ENCODE measurements around the gene CAPN11.
"Not testable (repeated sequence)": the region's sequence is repeated elsewhere in the genome, so short reads cannot be mapped to it uniquely, and the experiment has no call there.

CAPN11 gene

GRCh38 chr6:44181784-44182183 lies 23.2 kb downstream of the CAPN11 start:
- not testable (repeated sequence) for H3K4me3 ChIP-seq (ENCODE audit: low read length); DNase-seq (ENCODE audit: low read depth, low spot score); H3K9me3 ChIP-seq (ENCODE audit: control insufficient read depth, insufficient read depth, low read length); H3K36me3 ChIP-seq (ENCODE audit: control insufficient read depth, insufficient read depth, low read length); H3K27ac ChIP-seq (ENCODE audit: low read length); H3K27me3 ChIP-seq (ENCODE audit: control insufficient read depth, insufficient read depth, low read length); H3K4me1 ChIP-seq (ENCODE audit: control insufficient read depth, insufficient read depth, low read length)

- Histone ChIP-seq H3K9me3 (ENCODE audit: control insufficient read depth, insufficient read depth, low read length) (no peaks in the 10 kb centered on the region), H3K27ac (ENCODE audit: low read length) (no peak overlapping the region), H3K4me1 (ENCODE audit: control insufficient read depth, insufficient read depth, low read length) (peaks cover 3% of the 10 kb centered on the region; the same call in 1 of the 2 replicates), H3K36me3 (ENCODE audit: control insufficient read depth, insufficient read depth, low read length) (no peaks in the 10 kb centered on the region; the same call in 1 of the 2 replicates), H3K4me3 (ENCODE audit: low read length) (no peak overlapping the region), H3K27me3 (ENCODE audit: control insufficient read depth, insufficient read depth, low read length) (no peaks in the 10 kb centered on the region)
- no CpG with 5 or more reads among the region's 4 CpGs for WGBS (ENCODE audit: insufficient coverage, insufficient read length)
- DNase-seq (ENCODE audit: low read depth, low spot score) = no peak
These were observed 24.3 kb downstream of the CAPN11 start for GRCh38 chr6:44182911-44183390.

DNA sequence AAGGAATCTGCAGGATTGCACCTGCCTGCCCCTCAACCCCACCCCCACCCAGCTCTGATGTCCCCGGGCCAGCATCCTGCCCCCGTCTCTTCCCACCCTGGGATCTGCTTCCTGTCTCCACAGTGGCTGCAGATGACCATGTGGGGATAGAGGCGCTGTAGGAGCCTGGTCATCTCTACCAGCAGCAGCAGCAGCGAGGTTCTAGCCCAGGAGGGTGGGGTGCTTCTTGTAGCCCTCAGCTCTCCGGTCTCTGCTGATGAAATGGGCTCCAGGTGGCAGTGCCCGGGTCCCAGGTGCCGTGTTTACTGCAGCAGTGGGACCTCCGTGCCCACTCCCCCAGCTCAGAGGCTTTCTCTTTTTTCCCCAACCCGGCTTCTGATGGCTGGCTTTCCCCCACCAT lies 25.2 kb downstream of the CAPN11 start:
- Histone ChIP-seq H3K27me3 (ENCODE audit: control insufficient read depth, insufficient read depth, low read length) (no peaks in the 10 kb centered on the region), H3K36me3 (ENCODE audit: control insufficient read depth, insufficient read depth, low read length) (no peaks in the 10 kb centered on the region; the same call in 1 of the 2 replicates), H3K4me1 (ENCODE audit: control insufficient read depth, insufficient read depth, low read length) (peaks cover 3% of the 10 kb centered on the region; the same call in 1 of the 2 replicates), H3K9me3 (ENCODE audit: control insufficient read depth, insufficient read depth, low read length) (no peaks in the 10 kb centered on the region), H3K4me3 (ENCODE audit: low read length) (no peak overlapping the region), H3K27ac (ENCODE audit: low read length) (no peak overlapping the region)
- DNase-seq (ENCODE audit: low read depth, low spot score) = no peak
- WGBS (ENCODE audit: insufficient coverage, insufficient read length) = no CpG with 5 or more reads among the region's 9 CpGs

GRCh38 chr6:44185356-44185755 lies 26.7 kb downstream of the CAPN11 start:
- WGBS (ENCODE audit: insufficient coverage, insufficient read length) = no CpG with 5 or more reads among the region's 7 CpGs
- H3K9me3 ChIP-seq (ENCODE audit: control insufficient read depth, insufficient read depth, low read length); H3K36me3 ChIP-seq (ENCODE audit: control insufficient read depth, insufficient read depth, low read length); H3K4me3 ChIP-seq (ENCODE audit: low read length); H3K27me3 ChIP-seq (ENCODE audit: control insufficient read depth, insufficient read depth, low read length); DNase-seq (ENCODE audit: low read depth, low spot score); H3K27ac ChIP-seq (ENCODE audit: low read length); H3K4me1 ChIP-seq (ENCODE audit: control insufficient read depth, insufficient read depth, low read length): not testable (repeated sequence)

DNA sequence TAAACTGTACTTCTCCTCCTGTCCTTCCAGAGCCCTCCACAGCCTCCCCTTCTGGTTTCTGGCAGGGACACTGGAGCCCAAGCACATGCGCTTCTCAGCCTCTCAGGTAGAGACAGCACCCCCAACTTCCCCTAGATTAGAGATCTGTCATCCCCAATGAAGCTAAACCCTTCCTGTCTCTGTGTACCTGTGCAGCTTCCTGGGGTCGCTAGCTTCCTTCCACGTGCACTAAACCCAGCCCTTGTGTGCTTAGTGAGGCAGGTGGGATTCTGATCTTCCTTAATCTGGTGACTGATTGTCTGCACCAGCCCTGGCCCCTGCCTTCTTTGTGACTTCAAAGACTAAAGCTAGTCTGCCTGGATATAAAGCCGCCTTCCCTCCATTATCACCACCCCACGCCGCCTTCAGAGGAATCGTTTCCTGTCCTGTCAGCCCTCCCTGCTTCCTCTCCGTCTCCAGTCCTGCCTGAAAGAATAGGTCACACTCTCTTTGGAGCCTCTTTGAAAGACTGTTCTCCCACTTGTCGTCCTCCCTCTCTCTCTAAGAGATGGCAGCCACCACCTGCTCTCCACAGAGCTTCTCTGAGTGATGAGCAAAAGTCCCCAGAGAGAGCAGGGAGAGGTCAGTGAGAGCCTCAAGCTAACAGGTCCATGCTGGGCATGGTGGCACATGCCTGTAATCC lies 27.5 kb downstream of the CAPN11 start:
- H3K4me1 ChIP-seq (ENCODE audit: control insufficient read depth, insufficient read depth, low read length) = peaks cover 3% of the 10 kb centered on the region; the same call in 1 of the 2 replicates

DNA sequence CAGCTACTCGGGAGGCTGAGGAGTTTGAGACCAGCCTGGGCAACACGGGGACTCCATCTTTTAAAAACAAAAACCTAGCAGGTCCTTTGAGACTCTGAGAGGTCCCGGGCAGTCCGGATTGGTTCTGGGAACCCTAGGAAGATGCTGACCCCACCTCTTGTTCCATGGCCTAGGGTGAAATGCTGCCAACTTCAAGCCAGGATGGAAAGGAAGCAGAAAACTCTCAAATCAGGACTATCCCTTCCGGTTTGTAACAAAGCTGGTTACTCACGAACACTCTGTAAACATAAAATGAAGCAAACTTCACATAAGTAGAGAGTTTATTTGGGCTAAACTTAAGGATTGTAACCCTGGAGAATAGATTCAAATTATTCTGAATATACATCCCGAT lies 28.0 kb downstream of the CAPN11 start:
- Histone ChIP-seq H3K4me1 (ENCODE audit: control insufficient read depth, insufficient read depth, low read length) (peaks cover 3% of the 10 kb centered on the region; the same call in 1 of the 2 replicates), H3K36me3 (ENCODE audit: control insufficient read depth, insufficient read depth, low read length) (no peaks in the 10 kb centered on the region), H3K27ac (ENCODE audit: low read length) (no peak overlapping the region), H3K9me3 (ENCODE audit: control insufficient read depth, insufficient read depth, low read length) (no peaks in the 10 kb centered on the region), H3K4me3 (ENCODE audit: low read length) (no peak overlapping the region), H3K27me3 (ENCODE audit: control insufficient read depth, insufficient read depth, low read length) (no peaks in the 10 kb centered on the region)
- no peak for DNase-seq (ENCODE audit: low read depth, low spot score)
- no CpG with 5 or more reads among the region's 7 CpGs for WGBS (ENCODE audit: insufficient coverage, insufficient read length)

More for the DNA sequence above, 27.5 kb downstream of the CAPN11 start:
- WGBS (ENCODE audit: insufficient coverage, insufficient read length) = no CpG with 5 or more reads among the region's 9 CpGs
- Histone ChIP-seq H3K27me3 (ENCODE audit: control insufficient read depth, insufficient read depth, low read length) (no peaks in the 10 kb centered on the region), H3K36me3 (ENCODE audit: control insufficient read depth, insufficient read depth, low read length) (no peaks in the 10 kb centered on the region), H3K27ac (ENCODE audit: low read length) (no peak overlapping the region), H3K4me3 (ENCODE audit: low read length) (no peak overlapping the region), H3K9me3 (ENCODE audit: control insufficient read depth, insufficient read depth, low read length) (no peaks in the 10 kb centered on the region)
- DNase-seq (ENCODE audit: low read depth, low spot score) = no peak

DNA sequence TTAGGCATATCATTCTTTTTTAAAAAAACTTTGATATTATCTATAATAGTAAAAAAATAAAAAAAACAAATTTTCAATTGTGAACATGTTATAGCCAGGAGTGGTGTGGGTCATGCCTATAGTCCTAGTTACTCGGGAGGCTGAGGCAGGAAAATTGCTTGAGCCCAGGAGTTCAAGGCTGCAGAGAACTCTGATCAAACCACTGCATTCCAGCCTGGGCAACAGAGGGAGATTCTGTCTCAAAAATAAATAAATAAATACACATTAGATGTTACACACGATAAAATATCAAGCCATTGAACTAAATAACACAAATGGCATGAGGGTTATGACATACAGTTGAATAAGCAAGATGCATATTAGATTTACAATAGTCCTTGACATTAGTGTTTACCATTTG lies 30.2 kb downstream of the CAPN11 start:
- no peaks in the 10 kb centered on the region for H3K9me3 ChIP-seq (ENCODE audit: control insufficient read depth, insufficient read depth, low read length)
- DNase-seq (ENCODE audit: low read depth, low spot score) = no peak
- H3K4me1 ChIP-seq (ENCODE audit: control insufficient read depth, insufficient read depth, low read length) = peaks cover 3% of the 10 kb centered on the region; the same call in 1 of the 2 replicates
- H3K27ac ChIP-seq (ENCODE audit: low read length) = no peak overlapping the region
- no peaks in the 10 kb centered on the region for H3K36me3 ChIP-seq (ENCODE audit: control insufficient read depth, insufficient read depth, low read length)
- no peak overlapping the region for H3K4me3 ChIP-seq (ENCODE audit: low read length)
- no CpG with 5 or more reads among the region's 2 CpGs for WGBS (ENCODE audit: insufficient coverage, insufficient read length)
- H3K27me3 ChIP-seq (ENCODE audit: control insufficient read depth, insufficient read depth, low read length) = no peaks in the 10 kb centered on the region

DNA sequence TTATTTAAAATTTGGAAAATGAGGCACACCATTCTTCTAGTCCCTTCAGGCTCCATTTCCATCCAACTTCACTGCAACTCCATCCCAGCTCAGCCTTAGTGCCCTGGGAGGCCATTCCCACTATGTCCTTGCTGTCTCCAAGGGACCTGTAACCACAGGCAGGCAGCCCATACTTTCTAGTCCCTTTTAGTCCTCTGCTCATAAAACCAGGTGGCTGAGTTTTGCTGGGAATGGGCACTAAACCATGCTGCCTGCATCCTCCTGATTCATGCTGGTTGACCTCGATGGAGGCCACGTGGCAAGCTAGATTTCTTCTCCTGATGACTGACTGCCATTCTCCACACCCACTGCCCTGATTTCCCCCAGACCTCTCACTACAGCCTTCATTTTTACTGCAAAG lies 30.6 kb downstream of the CAPN11 start:
- H3K4me1 ChIP-seq (ENCODE audit: control insufficient read depth, insufficient read depth, low read length) = 0 out of 2 replicates have a peak, but pooled peaks cover 2% of the 10 kb centered on the region
- H3K9me3 ChIP-seq (ENCODE audit: control insufficient read depth, insufficient read depth, low read length) = no peaks in the 10 kb centered on the region
- H3K4me3 ChIP-seq (ENCODE audit: low read length) = no peak overlapping the region
- no peak for DNase-seq (ENCODE audit: low read depth, low spot score)
- H3K27me3 ChIP-seq (ENCODE audit: control insufficient read depth, insufficient read depth, low read length) = no peaks in the 10 kb centered on the region
- no CpG with 5 or more reads among the region's 2 CpGs for WGBS (ENCODE audit: insufficient coverage, insufficient read length)
- no peak overlapping the region for H3K27ac ChIP-seq (ENCODE audit: low read length)
- no peaks in the 10 kb centered on the region for H3K36me3 ChIP-seq (ENCODE audit: control insufficient read depth, insufficient read depth, low read length)

GRCh38 chr6:44190715-44191114 lies 32.1 kb downstream of the CAPN11 start:
- Histone ChIP-seq H3K4me3 (ENCODE audit: low read length) (no peak overlapping the region), H3K4me1 (ENCODE audit: control insufficient read depth, insufficient read depth, low read length) (0 out of 2 replicates have a peak, but pooled peaks cover 2% of the 10 kb centered on the region), H3K27ac (ENCODE audit: low read length) (no peak overlapping the region), H3K9me3 (ENCODE audit: control insufficient read depth, insufficient read depth, low read length) (no peaks in the 10 kb centered on the region), H3K36me3 (ENCODE audit: control insufficient read depth, insufficient read depth, low read length) (no peaks in the 10 kb centered on the region), H3K27me3 (ENCODE audit: control insufficient read depth, insufficient read depth, low read length) (no peaks in the 10 kb centered on the region)
- DNase-seq (ENCODE audit: low read depth, low spot score) = no peak
- WGBS (ENCODE audit: insufficient coverage, insufficient read length) = no CpG with 5 or more reads among the region's 2 CpGs

DNA sequence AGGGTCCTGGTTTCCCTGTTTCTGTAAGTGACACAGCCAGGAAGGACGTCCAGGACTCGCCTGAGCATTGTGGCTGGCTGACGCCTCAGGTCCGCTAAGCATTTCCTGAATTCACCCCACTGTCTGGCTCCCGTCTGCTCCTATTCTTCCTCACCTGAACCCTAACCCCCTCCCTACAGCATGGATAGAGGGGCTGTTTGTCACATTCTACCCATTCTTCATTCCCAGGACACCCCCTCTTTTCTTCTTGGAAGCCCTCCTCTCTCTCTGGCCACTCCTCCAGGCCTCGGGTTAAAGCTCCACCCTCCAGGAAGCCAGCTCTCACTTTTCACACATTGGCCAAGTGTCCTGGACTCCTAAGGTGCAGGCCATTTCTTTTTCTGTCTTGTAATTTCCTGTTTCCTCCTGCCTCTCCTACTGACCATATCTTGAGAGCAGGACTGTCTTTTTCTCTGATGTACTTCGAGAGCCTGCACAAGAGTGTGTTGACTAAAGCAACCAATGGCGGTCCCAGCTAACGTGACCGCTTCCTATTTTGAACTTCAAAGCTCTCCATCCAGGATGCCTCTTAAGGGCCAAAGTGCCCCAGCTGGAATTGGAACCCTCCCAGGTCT lies 33.9 kb downstream of the CAPN11 start:
- WGBS (ENCODE audit: insufficient coverage, insufficient read length) = no CpG with 5 or more reads among the region's 10 CpGs
- no peak for DNase-seq (ENCODE audit: low read depth, low spot score)
- no peak overlapping the region for H3K4me3 ChIP-seq (ENCODE audit: low read length)

More for the DNA sequence above, 33.9 kb downstream of the CAPN11 start:
- Histone ChIP-seq H3K4me1 (ENCODE audit: control insufficient read depth, insufficient read depth, low read length) (no peaks in the 10 kb centered on the region), H3K36me3 (ENCODE audit: control insufficient read depth, insufficient read depth, low read length) (no peaks in the 10 kb centered on the region), H3K27me3 (ENCODE audit: control insufficient read depth, insufficient read depth, low read length) (no peaks in the 10 kb centered on the region), H3K9me3 (ENCODE audit: control insufficient read depth, insufficient read depth, low read length) (no peaks in the 10 kb centered on the region), H3K27ac (ENCODE audit: low read length) (no peak overlapping the region)

All from iPS DF 6.9 (cell line).